ENCODE data around the gene BST1.
A peak's percentile ranks its signal among the peaks of the same experiment; 100 is the strongest.
"Not testable (repeated sequence)": the region's sequence is repeated elsewhere in the genome, so short reads cannot be mapped to it uniquely, and the experiment has no call there.

The BST1 gene

GRCh38 chr4:15753081-15753480 lies 50.2 kb downstream of the BST1 start:
- DNase-seq: no peak

- DNase-seq: no peak
These were observed 50.9 kb downstream of the BST1 start for GRCh38 chr4:15753786-15754185.

- no peak for DNase-seq
These were observed 51.5 kb downstream of the BST1 start for GRCh38 chr4:15754323-15754722.

- DNase-seq: no peak
These were observed 52.7 kb downstream of the BST1 start for GRCh38 chr4:15755321-15756155.

GRCh38 chr4:15756361-15756861 lies 53.5 kb downstream of the BST1 start:
- peak; percentile 76 for DNase-seq

- DNase-seq: no peak
These were observed 54.2 kb downstream of the BST1 start for GRCh38 chr4:15757054-15757453.

- no peak for DNase-seq
These were observed 55.4 kb downstream of the BST1 start for GRCh38 chr4:15758294-15758693.

GRCh38 chr4:15762460-15762859 lies 59.6 kb downstream of the BST1 start:
- not testable (repeated sequence) for DNase-seq

GRCh38 chr4:15765391-15765790 lies 62.5 kb downstream of the BST1 start:
- DNase-seq: no peak

GRCh38 chr4:15765910-15766697 lies 63.2 kb downstream of the BST1 start:
- no peak for DNase-seq

- DNase-seq: no peak
These were observed 64.0 kb downstream of the BST1 start for GRCh38 chr4:15766821-15767220.

GRCh38 chr4:15769202-15769601 lies 66.3 kb downstream of the BST1 start:
- DNase-seq: no peak

- no peak for DNase-seq
These were observed 68.6 kb downstream of the BST1 start for GRCh38 chr4:15771216-15772058.

- no peak for DNase-seq
These were observed 71.2 kb downstream of the BST1 start for GRCh38 chr4:15774020-15774420.

GRCh38 chr4:15776871-15777648 lies 74.2 kb downstream of the BST1 start:
- DNase-seq: no peak

GRCh38 chr4:15777697-15778288 lies 74.9 kb downstream of the BST1 start:
- DNase-seq: peak; percentile 1

GRCh38 chr4:15778289-15779241 lies 75.7 kb downstream of the BST1 start, which contains the start of gene CD38:
Gene CD38, plus strand, starts transcription at chr4:15778328. Its CDS starts 87 bp downstream, at chr4:15778415.
- peak; percentile 2 for DNase-seq

GRCh38 chr4:15779306-15779705 lies 76.4 kb downstream of the BST1 start:
- DNase-seq: no peak

- DNase-seq: no peak
These were observed 76.9 kb downstream of the BST1 start for GRCh38 chr4:15779809-15780208.

- no peak for DNase-seq
These were observed 78.7 kb downstream of the BST1 start for GRCh38 chr4:15781427-15782095.

Data from SIG-M5 (cell line).